Measurements from ENCODE around the gene MEX3C. TPM values are rescaled to one million over a fixed set of nuclear protein-coding genes. Genes with fewer than 3 reads are reported as not detected.

MEX3C gene
- total RNA-seq, 1 donor from 2014 or later = 53.5 TPM

GRCh38 chr18:51234117-51235008, 36.9 kb upstream of the MEX3C start:
- Mint-ChIP-seq H3K27me3 (ENCODE audit: unreplicated experiment) (no peaks in the 10 kb centered on the region), H3K4me3 (ENCODE audit: unreplicated experiment) (no peak overlapping the region), H3K27ac (ENCODE audit: unreplicated experiment) (peak overlapping the region; percentile 32), H3K4me1 (ENCODE audit: unreplicated experiment) (peaks cover 30% of the 10 kb centered on the region), H3K9me3 (ENCODE audit: unreplicated experiment) (no peaks in the 10 kb centered on the region), H3K36me3 (ENCODE audit: unreplicated experiment) (no peaks in the 10 kb centered on the region)
- no peak for TF ChIP-seq CTCF (IDR thresholded peaks at IDR 0.05)
- DNase-seq (ENCODE audit: extremely low spot score, unreplicated experiment) = peak; percentile 60

GRCh38 chr18:51229328-51229727, 31.8 kb upstream of the MEX3C start:
- H3K36me3 Mint-ChIP-seq (ENCODE audit: unreplicated experiment) = no peaks in the 10 kb centered on the region
- H3K4me1 Mint-ChIP-seq (ENCODE audit: unreplicated experiment) = peaks cover 3% of the 10 kb centered on the region
- TF ChIP-seq CTCF (IDR thresholded peaks at IDR 0.05) = no peak
- H3K4me3 Mint-ChIP-seq (ENCODE audit: unreplicated experiment) = no peak overlapping the region
- peaks cover 7% of the 10 kb centered on the region for H3K27me3 Mint-ChIP-seq (ENCODE audit: unreplicated experiment)
- no peak overlapping the region for H3K27ac Mint-ChIP-seq (ENCODE audit: unreplicated experiment)
- H3K9me3 Mint-ChIP-seq (ENCODE audit: unreplicated experiment) = no peaks in the 10 kb centered on the region
- DNase-seq (ENCODE audit: extremely low spot score, unreplicated experiment) = no peak

GRCh38 chr18:51227660-51228059, 30.2 kb upstream of the MEX3C start:
- H3K9me3 Mint-ChIP-seq (ENCODE audit: unreplicated experiment) = peaks cover 3% of the 10 kb centered on the region
- H3K4me3 Mint-ChIP-seq (ENCODE audit: unreplicated experiment) = no peak overlapping the region
- no peak overlapping the region for H3K27ac Mint-ChIP-seq (ENCODE audit: unreplicated experiment)
- no peaks in the 10 kb centered on the region for H3K4me1 Mint-ChIP-seq (ENCODE audit: unreplicated experiment)
- peaks cover 8% of the 10 kb centered on the region for H3K27me3 Mint-ChIP-seq (ENCODE audit: unreplicated experiment)
- no peak for DNase-seq (ENCODE audit: extremely low spot score, unreplicated experiment)
- TF ChIP-seq CTCF (IDR thresholded peaks at IDR 0.05) = no peak
- no peaks in the 10 kb centered on the region for H3K36me3 Mint-ChIP-seq (ENCODE audit: unreplicated experiment)

GRCh38 chr18:51226587-51227350, 29.3 kb upstream of the MEX3C start:
- Mint-ChIP-seq H3K27me3 (ENCODE audit: unreplicated experiment) (peaks cover 15% of the 10 kb centered on the region), H3K4me1 (ENCODE audit: unreplicated experiment) (no peaks in the 10 kb centered on the region), H3K9me3 (ENCODE audit: unreplicated experiment) (peaks cover 3% of the 10 kb centered on the region), H3K36me3 (ENCODE audit: unreplicated experiment) (no peaks in the 10 kb centered on the region), H3K4me3 (ENCODE audit: unreplicated experiment) (no peak overlapping the region), H3K27ac (ENCODE audit: unreplicated experiment) (no peak overlapping the region)
- no peak for TF ChIP-seq CTCF (IDR thresholded peaks at IDR 0.05)
- no peak for DNase-seq (ENCODE audit: extremely low spot score, unreplicated experiment)

GRCh38 chr18:51226068-51226467, 28.6 kb upstream of the MEX3C start:
- Mint-ChIP-seq H3K4me3 (ENCODE audit: unreplicated experiment) (no peak overlapping the region), H3K4me1 (ENCODE audit: unreplicated experiment) (no peaks in the 10 kb centered on the region), H3K27me3 (ENCODE audit: unreplicated experiment) (peaks cover 20% of the 10 kb centered on the region), H3K9me3 (ENCODE audit: unreplicated experiment) (peaks cover 7% of the 10 kb centered on the region), H3K27ac (ENCODE audit: unreplicated experiment) (no peak overlapping the region), H3K36me3 (ENCODE audit: unreplicated experiment) (no peaks in the 10 kb centered on the region)
- no peak for TF ChIP-seq CTCF (IDR thresholded peaks at IDR 0.05)
- no peak for DNase-seq (ENCODE audit: extremely low spot score, unreplicated experiment)

Data from osteocyte (in vitro differentiated cells).